Effector memory CD4-positive, alpha-beta T cell (primary cell): ENCODE measurements around the gene ZFHX2.

ENCODE experiments used
- DNase-seq, 3 donors: peaks; one replicate each; pipeline ENCODE4 v3.0.0-alpha.2; 2020
- H3K27ac ChIP-seq: 2 replicates; pipeline ENCODE4 v1.7.0; 2013; ENCODE audit warnings: mild to moderate bottlenecking, low read length, moderate library complexity; ENCODE audit not compliant: insufficient read depth, poor library complexity, severe bottlenecking
- H3K27me3 ChIP-seq: replicated peaks from 2 replicates; pipeline ENCODE4 v1.7.0; 2013; ENCODE audit warnings: mild to moderate bottlenecking, low read length; ENCODE audit not compliant: insufficient read depth, control insufficient read depth, poor library complexity, severe bottlenecking
- H3K36me3 ChIP-seq: 2 replicates; pipeline ENCODE4 v1.7.0; 2013; ENCODE audit warnings: mild to moderate bottlenecking, low read length, moderate library complexity; ENCODE audit not compliant: control insufficient read depth, insufficient read depth
- H3K4me1 ChIP-seq: 2 replicates; pipeline ENCODE4 v1.7.0; 2013; ENCODE audit warnings: low read length, mild to moderate bottlenecking; ENCODE audit not compliant: control insufficient read depth, insufficient read depth, poor library complexity, severe bottlenecking
- H3K4me3 ChIP-seq: 2 replicates; pipeline ENCODE4 v1.7.0; 2013; ENCODE audit warnings: low read length, low read depth, mild to moderate bottlenecking; ENCODE audit not compliant: insufficient read depth, poor library complexity, severe bottlenecking
- H3K9me3 ChIP-seq: 2 replicates; pipeline ENCODE4 v1.7.0; 2013; ENCODE audit warnings: mild to moderate bottlenecking, low read length, moderate library complexity; ENCODE audit not compliant: control insufficient read depth

ZFHX2 gene

GRCh38 chr14:23572836-23573235, 21.3 kb upstream of the ZFHX2 start:
- no peak overlapping the region for H3K4me3 ChIP-seq
- H3K27me3 ChIP-seq = peaks cover 21% of the 10 kb centered on the region
- no peaks in the 10 kb centered on the region for H3K9me3 ChIP-seq
- peaks cover 25% of the 10 kb centered on the region for H3K4me1 ChIP-seq
- no peak overlapping the region for H3K27ac ChIP-seq
- no peaks in the 10 kb centered on the region for H3K36me3 ChIP-seq
- DNase-seq = no peak

- Histone ChIP-seq H3K4me3 (no peak overlapping the region), H3K27ac (no peak overlapping the region), H3K27me3 (peaks cover 18% of the 10 kb centered on the region), H3K36me3 (no peaks in the 10 kb centered on the region), H3K4me1 (peaks cover 22% of the 10 kb centered on the region), H3K9me3 (no peaks in the 10 kb centered on the region)
- no peak for DNase-seq
Measured at GRCh38 chr14:23572524-23572828, 20.9 kb upstream of the ZFHX2 start.

- H3K9me3 ChIP-seq = no peaks in the 10 kb centered on the region
Measured at GRCh38 chr14:23571701-23572523, 20.3 kb upstream of the ZFHX2 start.

GRCh38 chr14:23570806-23571483, 19.4 kb upstream of the ZFHX2 start:
- peaks cover 21% of the 10 kb centered on the region for H3K4me1 ChIP-seq

More at GRCh38 chr14:23571701-23572523, 20.3 kb upstream of the ZFHX2 start:
- peaks cover 20% of the 10 kb centered on the region for H3K4me1 ChIP-seq
- no peaks in the 10 kb centered on the region for H3K36me3 ChIP-seq
- H3K27me3 ChIP-seq = peaks cover 13% of the 10 kb centered on the region
- H3K27ac ChIP-seq = no peak overlapping the region
- no peak overlapping the region for H3K4me3 ChIP-seq
- DNase-seq = no peak

GRCh38 chr14:23569443-23570151, 18.0 kb upstream of the ZFHX2 start:
- no peaks in the 10 kb centered on the region for H3K9me3 ChIP-seq
- H3K36me3 ChIP-seq = peaks cover 12% of the 10 kb centered on the region
- H3K27me3 ChIP-seq = no peaks in the 10 kb centered on the region
- no peak for DNase-seq
- H3K4me3 ChIP-seq = no peak overlapping the region
- H3K27ac ChIP-seq = no peak overlapping the region
- H3K4me1 ChIP-seq = peaks cover 19% of the 10 kb centered on the region

More at GRCh38 chr14:23570806-23571483, 19.4 kb upstream of the ZFHX2 start:
- DNase-seq = no peak
- H3K27ac ChIP-seq = no peak overlapping the region
- H3K27me3 ChIP-seq = peaks cover 4% of the 10 kb centered on the region
- no peaks in the 10 kb centered on the region for H3K36me3 ChIP-seq
- H3K4me3 ChIP-seq = no peak overlapping the region
- H3K9me3 ChIP-seq = no peaks in the 10 kb centered on the region

- Histone ChIP-seq H3K4me1 (peaks cover 19% of the 10 kb centered on the region), H3K9me3 (no peaks in the 10 kb centered on the region), H3K27ac (no peak overlapping the region), H3K36me3 (peaks cover 19% of the 10 kb centered on the region), H3K4me3 (no peak overlapping the region), H3K27me3 (no peaks in the 10 kb centered on the region)
- no peak for DNase-seq
Measured at GRCh38 chr14:23568600-23569331, 17.2 kb upstream of the ZFHX2 start.

- Histone ChIP-seq H3K9me3 (no peaks in the 10 kb centered on the region), H3K4me3 (peak overlapping the region; percentile 81), H3K36me3 (peaks cover 24% of the 10 kb centered on the region), H3K27me3 (no peaks in the 10 kb centered on the region), H3K4me1 (peaks cover 19% of the 10 kb centered on the region), H3K27ac (peak overlapping the region; percentile 78)
- DNase-seq = no peak
Measured at GRCh38 chr14:23568021-23568599, 16.5 kb upstream of the ZFHX2 start.

- Histone ChIP-seq H3K27ac (peak within 1 kb of the TSS; percentile 78), H3K27me3 (no peaks in the 10 kb centered on the region), H3K4me3 (peak within 1 kb of the TSS; percentile 81), H3K4me1 (peaks cover 19% of the 10 kb centered on the region), H3K9me3 (no peaks in the 10 kb centered on the region), H3K36me3 (peaks cover 25% of the 10 kb centered on the region)
- DNase-seq = peak; percentile 65 to 80 (median 74)
Measured at GRCh38 chr14:23567186-23568020, 15.8 kb upstream of the ZFHX2 start, which contains the start of gene AP1G2. Gene AP1G2, minus strand, starts transcription at chr14:23567791. Its CDS starts 477 bp downstream, at chr14:23567314.

- Histone ChIP-seq H3K4me1 (peaks cover 19% of the 10 kb centered on the region), H3K27me3 (no peaks in the 10 kb centered on the region), H3K4me3 (peak overlapping the region; percentile 81), H3K27ac (peak overlapping the region; percentile 78), H3K9me3 (no peaks in the 10 kb centered on the region), H3K36me3 (peaks cover 31% of the 10 kb centered on the region)
- DNase-seq = no peak
Measured at GRCh38 chr14:23566778-23567185, 15.2 kb upstream of the ZFHX2 start.
